NCI-H2196 treated with DMSO at 0.1 percent for 48 hours (cell line): Measurements from ENCODE around the gene RADIL.
"Not testable (repeated sequence)": the region's sequence is repeated elsewhere in the genome, so short reads cannot be mapped to it uniquely, and the experiment has no call there.

Source experiments
- DNase-seq: peaks from one replicate; lab custom pipeline; 2025; ENCODE audit not compliant: unreplicated experiment; lab: John Stamatoyannopoulos, UW

The RADIL gene, protein sequence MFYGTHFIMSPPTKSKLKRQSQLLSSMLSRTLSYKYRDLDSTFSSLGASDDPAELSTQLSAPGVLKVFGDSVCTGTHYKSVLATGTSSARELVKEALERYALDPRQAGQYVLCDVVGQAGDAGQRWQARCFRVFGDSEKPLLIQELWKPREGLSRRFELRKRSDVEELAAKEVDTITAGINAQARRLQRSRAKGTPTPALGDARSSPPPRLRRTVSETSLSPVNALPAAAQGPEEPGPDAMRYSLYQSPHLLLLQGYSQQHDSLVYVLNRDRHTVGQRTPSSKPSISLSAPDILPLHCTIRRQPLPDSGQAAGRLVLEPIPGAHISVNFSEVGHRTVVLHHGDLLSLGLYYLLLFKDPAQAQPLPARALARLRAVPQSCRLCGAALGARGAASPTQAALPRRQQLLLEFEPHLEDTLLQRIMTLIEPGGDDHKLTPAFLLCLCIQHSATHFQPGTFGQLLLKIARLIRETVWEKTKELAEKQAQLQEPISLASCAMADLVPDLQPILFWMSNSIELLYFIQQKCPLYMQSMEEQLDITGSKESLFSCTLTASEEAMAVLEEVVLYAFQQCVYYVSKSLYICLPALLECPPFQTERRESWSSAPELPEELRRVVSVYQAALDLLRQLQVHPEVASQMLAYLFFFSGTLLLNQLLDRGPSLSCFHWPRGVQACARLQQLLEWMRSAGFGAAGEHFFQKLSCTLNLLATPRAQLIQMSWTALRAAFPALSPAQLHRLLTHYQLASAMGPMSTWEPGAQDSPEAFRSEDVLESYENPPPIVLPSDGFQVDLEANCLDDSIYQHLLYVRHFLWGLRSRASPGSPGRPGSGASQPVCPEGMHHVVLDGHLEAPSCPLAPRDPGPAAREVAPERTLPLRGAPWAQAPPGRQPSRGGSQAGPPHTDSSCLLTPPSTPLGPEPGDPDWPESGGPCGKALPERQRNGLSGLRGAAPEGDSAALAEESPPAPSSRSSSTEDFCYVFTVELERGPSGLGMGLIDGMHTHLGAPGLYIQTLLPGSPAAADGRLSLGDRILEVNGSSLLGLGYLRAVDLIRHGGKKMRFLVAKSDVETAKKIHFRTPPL

DNA sequence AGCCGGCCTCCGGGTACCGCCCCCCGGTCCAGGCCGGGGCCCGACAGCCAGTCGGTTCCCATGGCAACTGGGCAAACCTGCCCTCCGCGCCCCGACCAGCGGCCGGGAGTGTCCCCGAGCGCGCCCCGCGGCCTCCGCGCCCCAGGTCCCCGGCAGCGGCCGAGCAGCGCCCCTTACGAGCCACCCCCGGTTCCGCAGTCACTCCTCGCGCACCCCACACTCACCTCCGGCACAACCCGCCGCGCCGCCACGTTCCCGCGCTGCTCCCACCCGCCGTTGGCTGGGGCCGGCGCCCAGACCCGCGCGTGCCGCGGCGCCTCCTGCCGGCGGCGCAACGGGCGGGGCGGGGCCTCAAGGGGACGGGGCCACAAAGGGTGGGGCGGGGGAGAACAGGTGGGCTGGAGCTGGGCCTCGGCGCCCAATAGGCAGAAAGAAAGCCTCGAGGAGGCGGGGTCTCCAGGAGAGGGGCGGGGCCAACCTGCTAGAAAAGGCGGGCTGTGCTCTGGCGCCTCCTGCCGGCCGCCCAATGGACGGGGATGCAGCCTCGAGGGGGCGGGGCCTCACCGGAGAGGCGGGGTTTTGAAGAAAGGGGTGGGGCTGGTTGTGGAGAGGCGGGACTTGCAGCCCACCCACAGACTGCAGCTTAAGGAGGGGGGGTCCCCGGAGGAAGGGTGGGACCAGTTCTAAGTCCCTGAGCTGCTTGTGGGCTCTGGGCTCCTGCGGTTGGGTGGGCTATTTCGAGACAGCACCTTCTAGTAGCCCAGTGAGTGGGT, at the start of gene RADIL:
Gene RADIL (minus strand): TSS at position 345 of the 773 bp plus-strand sequence. CDS start 5,577 bp downstream, outside the sequence.
- DNase-seq, result peak; percentile 85

DNA sequence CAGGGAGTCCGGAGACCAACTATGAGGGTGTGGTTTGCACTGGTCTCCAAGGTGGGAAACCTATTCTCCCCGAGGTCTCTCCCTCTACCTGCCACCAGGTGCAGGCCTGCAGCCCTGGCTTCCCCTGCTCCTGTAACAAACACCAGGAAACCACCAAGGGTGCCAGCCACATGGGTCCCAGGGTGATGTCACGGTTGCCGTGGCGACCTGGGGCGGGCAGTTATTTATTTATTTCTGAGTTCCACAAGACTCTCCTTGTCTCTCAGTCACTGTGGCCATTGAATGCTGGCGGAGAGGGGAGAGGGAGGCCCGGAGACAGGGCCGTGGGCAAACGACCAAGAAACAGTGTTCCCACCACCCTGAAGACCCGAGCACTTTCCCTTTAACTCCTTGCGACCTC, 48.4 kb upstream of the RADIL start:
- DNase-seq, result peak; percentile 91

DNA sequence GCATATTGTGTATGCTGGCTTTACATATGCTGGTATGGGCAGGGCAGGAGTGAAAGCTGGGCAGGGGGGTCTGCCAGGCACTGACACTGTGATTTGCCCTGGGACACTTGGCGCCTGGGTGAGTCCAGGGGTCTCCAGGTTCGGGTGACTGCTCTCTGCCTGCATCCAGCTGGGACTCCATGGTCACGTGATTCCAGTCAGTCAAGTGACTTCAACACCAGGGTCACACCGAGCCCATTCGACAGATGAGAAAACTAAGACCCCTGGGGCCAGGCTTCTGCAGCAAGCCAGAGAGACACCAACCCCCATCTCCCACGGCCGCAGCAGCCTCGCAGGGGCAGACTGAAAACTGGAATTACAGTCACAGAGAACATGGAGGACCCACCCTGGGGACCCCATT, 45.5 kb upstream of the RADIL start:
- no peak for DNase-seq

DNA sequence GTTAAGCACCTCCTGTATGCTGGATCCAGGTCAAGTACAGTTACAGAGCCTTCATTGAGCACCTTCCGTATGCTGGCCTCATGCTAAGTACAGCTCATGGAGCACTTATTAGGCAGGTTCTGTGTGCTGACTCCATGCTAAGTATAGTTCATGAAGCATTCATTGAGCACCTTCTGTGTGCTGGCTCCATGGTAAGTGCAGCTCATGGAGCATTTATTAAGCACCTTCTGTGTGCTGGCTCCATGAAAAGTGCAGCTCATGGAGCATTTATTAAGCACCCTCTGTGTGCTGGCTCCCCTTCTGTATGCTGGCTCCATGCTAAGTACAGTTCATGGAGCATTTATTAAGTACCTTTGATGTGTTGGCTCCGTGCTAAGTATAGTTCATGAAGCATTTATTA, 44.9 kb upstream of the RADIL start:
- DNase-seq, result no peak

DNA sequence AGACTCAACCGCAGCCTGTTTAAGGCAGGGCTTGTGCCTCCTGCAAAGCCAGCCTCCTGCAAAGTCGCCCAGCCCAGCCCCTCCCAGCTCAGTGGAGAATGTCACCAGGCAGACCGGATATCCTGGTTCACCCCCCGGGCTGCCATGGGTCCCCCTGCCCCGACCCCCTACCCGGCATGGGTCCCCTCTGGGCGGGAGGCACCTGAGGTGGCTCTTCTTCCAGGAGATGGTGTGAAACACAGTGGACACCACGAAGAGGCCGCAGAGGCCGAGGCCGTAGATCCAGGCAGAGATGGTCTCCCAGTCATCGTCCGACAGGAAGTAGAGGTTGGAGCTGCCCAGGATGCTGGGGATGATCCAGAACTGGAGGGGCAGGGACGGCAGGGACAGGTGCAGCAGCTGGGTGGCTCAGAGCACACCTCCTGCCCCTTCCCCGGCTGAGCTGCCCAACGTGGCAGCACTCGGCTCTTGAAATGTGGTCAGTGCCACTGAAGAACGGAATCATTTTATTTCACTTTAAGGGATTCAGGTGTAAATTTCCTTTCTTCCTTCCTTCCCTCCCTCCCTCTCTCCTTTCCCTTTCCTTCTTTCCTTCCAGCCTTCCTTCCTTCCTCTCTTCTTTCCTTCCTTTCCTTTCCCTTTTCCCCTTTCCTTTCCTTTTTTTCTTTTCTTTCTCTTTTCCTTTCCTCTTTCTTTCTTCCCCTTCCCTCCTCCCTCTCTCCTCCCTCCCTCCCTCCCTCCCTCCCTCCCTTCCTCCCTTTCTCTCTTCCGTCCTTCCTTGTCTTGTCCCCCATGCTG, 36.7 kb upstream of the RADIL start:
- DNase-seq, result no peak

DNA sequence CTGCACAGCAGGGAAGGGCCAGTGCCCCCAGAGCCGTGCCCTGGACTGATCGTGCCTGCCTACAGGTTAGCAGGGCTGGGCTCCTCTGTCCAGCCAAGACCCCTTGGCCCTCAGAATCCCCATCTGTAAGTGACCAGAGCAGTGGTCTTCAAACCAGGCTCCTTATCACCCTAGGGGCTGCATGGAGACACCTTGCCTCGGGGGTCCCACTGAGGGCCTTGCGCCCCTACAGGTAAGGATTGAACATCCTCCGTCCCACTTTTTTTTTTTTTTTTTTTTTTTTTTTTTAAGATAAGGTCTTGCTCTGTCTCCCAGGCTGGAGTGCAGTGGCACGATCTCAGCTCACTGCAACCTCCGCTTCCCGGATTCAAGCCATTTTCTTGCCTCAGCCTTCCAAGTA, 32.6 kb upstream of the RADIL start:
- no peak for DNase-seq

DNA sequence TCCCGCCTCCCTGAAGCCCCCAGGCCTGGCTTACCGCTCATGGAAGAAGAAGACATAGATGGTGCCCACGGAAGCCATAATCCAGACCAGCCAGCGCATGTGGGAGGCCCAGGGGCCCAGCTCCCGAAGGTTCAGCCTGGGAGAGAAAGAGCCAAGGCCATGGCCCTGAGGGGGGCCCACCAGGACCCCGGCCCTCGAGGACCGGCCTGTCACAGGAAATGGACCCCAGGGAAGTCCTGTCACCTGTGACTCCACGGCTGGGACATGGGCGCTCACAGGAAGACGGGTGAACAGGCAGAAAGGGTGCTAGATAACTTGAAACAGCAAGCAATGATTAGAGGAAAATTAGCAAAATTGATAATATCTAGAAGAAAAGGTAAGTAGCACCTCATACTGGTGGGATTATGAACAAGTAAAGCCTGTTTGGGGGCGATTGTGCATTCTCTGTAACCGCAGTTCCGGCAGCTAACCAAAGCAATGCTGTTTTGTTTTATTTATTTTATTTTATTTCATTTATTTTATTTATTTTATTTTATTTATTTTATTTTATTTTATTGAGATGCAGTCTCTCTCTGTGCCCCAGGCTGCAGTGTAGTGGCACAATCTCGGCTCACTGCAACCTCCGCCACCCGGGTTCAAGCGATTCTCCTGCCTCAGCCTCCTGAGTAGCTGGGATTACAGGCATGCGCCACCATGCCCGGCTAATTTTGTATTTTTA, 27.8 kb upstream of the RADIL start:
- no peak for DNase-seq

DNA sequence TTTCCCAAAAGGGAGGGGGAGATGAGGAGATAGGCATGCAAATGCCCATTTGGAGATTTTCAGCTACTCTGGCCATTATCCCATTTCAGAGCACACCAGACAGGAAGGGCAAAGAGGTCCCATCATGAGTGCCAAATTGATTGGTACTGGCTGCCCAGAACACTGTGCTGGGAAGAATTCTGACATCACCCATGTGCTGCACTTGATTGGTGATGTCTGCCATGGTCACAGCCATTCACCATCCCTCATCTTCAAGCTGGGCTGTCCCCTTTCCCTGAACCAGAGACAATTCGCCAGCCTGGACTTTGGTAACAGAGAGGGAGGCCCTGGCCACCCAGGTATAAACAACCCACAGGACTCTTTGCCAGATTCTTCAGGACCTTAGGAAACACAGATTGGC, 23.2 kb upstream of the RADIL start:
- no peak for DNase-seq

DNA sequence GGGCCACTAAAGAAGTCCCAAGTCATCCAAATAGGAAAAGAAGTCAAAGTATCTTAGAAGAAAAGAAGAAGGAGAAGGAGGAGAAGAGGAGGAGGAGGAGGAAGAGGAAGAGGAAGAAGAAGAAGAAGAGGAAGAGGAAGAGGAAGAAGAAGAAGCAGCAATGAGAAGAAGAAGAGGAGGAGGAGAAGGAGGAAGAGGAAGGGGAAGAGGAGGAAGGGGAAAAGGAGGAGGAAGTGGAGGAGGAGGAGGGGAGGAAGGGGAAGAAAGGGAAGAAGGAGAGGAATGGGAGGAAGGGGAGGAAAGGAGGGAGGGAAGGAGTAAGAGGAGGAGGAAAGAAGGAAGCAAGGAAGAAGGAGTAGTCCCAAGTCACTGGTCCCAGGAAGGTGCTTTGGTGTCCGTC, 21.7 kb upstream of the RADIL start:
- DNase-seq, result no peak

DNA sequence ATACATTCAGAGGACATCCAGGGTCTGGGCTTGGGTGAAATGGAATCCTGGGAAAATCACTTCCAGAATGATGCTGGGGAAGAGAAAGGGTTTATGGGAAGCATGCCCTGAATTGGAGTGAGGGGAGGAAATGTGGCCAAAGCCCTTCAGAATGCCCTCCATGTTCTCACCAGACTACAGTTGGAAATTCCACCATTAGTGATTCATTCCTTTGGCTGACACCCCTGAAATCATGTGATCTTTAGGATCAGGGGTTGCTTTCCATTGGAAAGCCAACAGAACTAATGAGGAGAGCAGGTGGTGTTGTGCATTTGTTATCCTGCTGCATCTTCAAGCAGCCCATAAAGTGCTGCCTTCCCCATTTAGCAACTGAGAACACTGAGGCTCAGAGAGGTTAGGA, 20.8 kb upstream of the RADIL start:
- DNase-seq, result no peak

DNA sequence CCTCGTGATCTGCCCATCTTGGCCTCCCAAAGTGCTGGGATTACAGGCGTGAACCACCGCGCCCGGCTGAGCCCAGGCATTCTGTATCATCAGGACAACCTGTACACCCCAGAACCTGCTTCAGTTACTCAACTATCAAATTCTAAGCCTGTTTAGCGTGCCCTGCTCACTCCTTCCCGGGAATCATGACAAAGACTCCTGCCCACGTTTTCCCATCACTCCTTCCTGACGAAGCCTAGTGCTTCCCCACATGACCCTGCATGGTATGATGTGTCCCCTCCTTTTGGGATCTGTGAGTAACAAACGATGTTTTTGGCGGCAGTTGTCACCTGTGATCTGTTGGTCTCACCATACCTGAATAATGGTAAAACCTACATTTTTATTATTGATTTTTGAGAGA, 12.2 kb upstream of the RADIL start:
- DNase-seq, result no peak

DNA sequence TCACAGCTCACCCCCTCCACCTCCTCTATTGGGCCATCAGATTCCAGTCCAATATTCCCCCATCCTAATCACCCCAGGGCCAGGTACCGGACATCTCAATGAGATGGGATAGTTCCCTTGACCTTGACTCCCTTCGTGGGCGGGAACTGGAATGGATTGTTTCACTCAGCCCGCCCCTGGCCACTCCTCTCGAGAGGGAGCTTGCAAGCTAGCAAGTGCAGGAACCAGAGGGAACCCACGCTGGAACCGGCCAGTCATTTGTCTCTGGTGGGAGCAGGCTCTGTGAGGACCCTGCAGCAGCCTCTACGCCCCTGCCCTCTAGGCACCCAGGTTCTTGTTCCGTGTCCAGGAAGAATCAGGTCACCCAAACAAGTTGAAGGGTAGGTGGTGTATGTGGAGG, 11.0 kb upstream of the RADIL start:
- no peak for DNase-seq

DNA sequence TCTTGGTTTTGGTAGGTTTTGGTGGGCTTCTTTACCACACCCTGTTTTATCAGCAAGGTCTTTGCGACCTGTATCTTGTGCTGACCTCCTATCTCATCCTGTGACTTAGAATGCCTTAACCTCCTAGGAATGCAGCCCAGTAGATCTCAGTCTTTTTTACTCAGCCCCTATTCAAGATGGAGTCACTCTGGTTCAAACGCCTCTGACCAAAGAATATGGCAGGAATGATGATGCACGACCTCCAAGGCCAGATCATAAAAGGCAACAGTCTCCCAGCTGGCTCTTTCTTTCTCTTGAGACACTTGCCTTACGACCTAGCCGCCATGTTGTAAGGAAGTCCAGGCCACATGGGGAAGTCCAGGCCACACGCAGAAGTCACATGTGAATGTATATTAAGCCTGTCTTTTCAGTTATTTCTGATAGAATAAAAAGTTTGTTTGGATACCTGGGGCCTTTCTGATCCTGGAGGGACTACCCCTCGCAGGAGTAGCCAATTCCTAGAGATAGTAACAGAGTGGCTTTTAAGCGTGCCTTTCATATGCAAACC, 10.5 kb upstream of the RADIL start:
- no peak for DNase-seq

DNA sequence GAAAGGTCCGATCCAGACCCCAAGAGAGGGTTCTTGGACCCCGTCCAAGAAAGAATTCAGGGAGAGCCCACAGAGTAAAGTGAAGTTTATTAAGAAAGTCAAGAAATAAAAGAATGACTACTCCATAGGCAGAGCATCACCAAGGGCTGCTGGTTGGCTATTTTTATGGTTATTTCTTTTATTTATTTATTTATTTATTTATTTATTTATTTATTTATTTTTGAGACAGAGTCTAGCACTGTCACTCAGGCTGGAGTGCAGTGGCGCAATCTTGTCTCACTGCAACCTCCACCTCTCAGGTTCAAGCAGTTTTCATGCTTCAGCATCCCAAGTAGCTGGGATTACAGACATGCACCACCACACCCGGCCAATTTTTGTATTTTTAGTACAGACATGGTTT, 9.7 kb upstream of the RADIL start:
- not testable (repeated sequence) for DNase-seq

DNA sequence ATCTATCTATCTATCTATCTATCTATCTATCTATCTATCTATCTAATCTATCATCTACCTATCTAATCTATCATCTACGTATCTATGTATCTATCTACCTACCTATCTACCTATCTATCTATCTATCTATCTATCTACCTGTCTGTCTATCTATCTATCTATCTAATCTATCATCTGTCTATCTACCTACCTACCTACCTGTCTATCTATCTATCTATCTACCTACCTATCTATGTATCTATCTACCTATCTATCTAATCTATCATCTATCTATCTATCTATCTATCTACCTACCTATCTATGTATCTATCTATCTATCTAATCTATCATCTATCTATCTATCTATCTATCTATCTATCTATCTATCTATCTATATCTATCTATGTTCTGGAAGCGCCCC, 8.0 kb upstream of the RADIL start:
- DNase-seq, result not testable (repeated sequence)

DNA sequence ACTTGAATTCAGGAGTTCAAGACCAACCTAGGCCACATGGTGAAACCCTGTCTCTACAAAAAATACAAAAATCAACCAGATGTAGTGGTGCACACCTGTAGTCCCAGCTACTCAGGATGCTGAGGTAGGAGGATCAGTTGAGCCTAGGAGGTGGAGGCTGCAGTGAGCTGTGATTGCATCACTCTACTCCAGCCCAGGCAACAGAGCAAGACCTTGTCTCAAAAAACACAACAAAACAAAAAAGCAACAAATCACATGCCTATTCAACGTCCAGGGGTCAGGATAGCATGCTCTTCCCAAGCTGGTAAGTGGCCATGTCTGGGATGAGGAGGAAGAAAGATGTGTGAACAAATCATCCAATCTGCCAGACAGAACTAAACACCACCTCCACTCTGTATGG, 6.2 kb upstream of the RADIL start:
- no peak for DNase-seq

DNA sequence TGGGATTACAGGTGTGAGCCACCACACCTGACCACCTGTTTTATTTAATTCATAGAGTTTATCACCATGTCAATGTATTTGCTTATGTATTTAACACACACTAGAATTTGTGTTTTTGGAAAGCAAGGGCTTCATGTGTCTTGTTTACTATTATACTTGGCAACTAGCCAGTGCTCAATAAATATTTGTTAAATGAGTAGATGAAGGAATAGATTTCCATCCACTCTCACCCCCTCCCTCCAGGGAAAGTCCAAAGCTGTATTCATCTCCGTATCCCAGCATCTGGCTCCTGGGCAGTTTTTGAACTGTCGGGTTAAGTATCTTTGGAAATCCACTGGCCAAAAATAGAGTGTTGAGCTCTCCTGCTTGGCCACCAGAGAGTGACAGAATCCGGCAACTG, 4.6 kb upstream of the RADIL start:
- peak; percentile 32 for DNase-seq

DNA sequence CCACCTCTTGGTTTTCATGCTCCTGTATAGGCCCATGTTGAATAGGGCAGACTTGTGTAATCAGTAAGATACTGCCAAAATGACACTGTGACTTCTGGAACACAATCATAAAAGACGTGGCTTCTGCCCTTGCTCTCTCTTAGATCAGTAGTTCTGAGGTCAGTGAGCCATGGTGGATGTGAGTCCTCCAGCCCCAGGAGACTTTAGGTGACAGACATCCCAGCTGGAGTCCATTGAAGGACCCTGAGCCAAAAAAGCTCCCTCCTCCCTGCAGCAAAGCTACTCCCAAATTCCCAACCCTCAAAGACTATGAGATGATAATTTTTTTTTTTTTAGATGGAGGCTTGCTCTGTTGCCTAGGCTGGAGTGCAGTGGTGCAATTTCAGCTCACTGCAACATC, 3.2 kb upstream of the RADIL start:
- no peak for DNase-seq

DNA sequence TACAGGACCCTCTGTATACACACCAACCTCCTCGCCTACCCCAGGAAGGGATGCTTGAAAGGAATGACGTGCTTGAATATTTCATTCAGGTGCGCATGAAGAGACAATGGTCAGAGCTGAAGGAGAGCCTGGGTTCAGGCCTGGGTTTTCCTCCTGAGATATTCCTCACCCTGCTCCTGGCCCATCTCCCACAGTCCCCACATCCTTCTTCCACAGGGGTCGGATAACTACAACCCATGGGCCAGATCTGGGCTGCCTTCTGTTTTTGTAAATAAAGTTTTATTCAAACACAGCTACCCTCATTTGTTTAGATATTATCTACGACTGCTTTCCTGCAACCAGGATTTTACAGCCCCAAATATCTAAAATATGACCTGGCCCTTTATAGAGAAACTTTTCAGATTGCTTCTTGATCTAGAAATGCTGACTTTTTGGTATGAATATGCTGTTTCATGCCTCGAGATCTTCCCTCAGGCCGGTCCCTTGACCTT, 1.8 kb upstream of the RADIL start:
- no peak for DNase-seq
